Measurements from ENCODE around the gene KRTAP5-8. TPM values are rescaled to one million over a fixed set of nuclear protein-coding genes. Genes with fewer than 3 reads are reported as not detected.
A peak's percentile ranks its signal among the peaks of the same experiment; 100 is the strongest.

KRTAP5-8 gene
- total RNA-seq, 1 donor from 2014 or later: not detected

DNA sequence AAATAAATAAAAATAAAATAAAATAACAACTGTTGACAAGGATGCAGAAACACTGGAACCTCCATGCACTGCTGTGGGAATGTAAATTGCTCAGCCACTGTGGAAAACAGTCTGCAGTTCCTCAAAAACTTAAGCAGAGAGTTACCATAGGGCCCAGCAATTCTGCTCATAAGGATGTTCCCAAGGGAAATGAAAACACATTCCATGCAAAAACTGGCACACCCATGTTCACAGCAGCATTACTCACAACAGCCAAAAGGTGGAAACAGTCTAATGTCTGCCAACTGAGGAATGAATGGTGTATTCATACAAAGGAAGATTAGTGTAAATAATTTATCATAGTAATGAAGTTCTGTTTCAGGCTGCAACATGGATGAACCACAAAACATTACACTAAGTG, 24.3 kb downstream of the KRTAP5-8 start:
- H3K27me3 ChIP-seq: no peaks in the 10 kb centered on the region
- TF ChIP-seq EZH2phosphoT487 (IDR thresholded peaks at IDR 0.05): no peak
- no peak for TF ChIP-seq EZH2 (IDR thresholded peaks at IDR 0.05)
- TF ChIP-seq, protein P1, sequence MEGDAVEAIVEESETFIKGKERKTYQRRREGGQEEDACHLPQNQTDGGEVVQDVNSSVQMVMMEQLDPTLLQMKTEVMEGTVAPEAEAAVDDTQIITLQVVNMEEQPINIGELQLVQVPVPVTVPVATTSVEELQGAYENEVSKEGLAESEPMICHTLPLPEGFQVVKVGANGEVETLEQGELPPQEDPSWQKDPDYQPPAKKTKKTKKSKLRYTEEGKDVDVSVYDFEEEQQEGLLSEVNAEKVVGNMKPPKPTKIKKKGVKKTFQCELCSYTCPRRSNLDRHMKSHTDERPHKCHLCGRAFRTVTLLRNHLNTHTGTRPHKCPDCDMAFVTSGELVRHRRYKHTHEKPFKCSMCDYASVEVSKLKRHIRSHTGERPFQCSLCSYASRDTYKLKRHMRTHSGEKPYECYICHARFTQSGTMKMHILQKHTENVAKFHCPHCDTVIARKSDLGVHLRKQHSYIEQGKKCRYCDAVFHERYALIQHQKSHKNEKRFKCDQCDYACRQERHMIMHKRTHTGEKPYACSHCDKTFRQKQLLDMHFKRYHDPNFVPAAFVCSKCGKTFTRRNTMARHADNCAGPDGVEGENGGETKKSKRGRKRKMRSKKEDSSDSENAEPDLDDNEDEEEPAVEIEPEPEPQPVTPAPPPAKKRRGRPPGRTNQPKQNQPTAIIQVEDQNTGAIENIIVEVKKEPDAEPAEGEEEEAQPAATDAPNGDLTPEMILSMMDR (IDR thresholded peaks at IDR 0.05): no peak
- H3K4me3 Mint-ChIP-seq: no peak overlapping the region
- H3K4me3 ChIP-seq: no peak overlapping the region
- H2AFZ ChIP-seq (replicated peaks): no peak overlapping the region
- H3K36me3 Mint-ChIP-seq: no peaks in the 10 kb centered on the region
- H3K9ac ChIP-seq: no peak overlapping the region
- H3K79me2 ChIP-seq (ENCODE audit: low read depth): no peaks in the 10 kb centered on the region
- peaks cover 20% of the 10 kb centered on the region for H3K4me1 Mint-ChIP-seq
- no peaks in the 10 kb centered on the region for H3F3A ChIP-seq (ENCODE audit: low read depth)
- no peak overlapping the region for H3K4me2 ChIP-seq
- no peak overlapping the region for H3K27ac ChIP-seq
- H3K4me1 ChIP-seq: no peaks in the 10 kb centered on the region
- H3K9me3 Mint-ChIP-seq: peaks cover 13% of the 10 kb centered on the region
- H3K27me3 Mint-ChIP-seq (ENCODE audit: insufficient read depth, low read depth): peaks cover 4% of the 10 kb centered on the region
- no peak overlapping the region for H3K27ac Mint-ChIP-seq
- DNase-seq (ENCODE audit: low spot score): no peak
- H4K20me1 ChIP-seq (ENCODE audit: low read depth): no peaks in the 10 kb centered on the region
- H3K9me3 ChIP-seq (ENCODE audit: low read depth): no peaks in the 10 kb centered on the region
- H3K36me3 ChIP-seq: no peaks in the 10 kb centered on the region

DNA sequence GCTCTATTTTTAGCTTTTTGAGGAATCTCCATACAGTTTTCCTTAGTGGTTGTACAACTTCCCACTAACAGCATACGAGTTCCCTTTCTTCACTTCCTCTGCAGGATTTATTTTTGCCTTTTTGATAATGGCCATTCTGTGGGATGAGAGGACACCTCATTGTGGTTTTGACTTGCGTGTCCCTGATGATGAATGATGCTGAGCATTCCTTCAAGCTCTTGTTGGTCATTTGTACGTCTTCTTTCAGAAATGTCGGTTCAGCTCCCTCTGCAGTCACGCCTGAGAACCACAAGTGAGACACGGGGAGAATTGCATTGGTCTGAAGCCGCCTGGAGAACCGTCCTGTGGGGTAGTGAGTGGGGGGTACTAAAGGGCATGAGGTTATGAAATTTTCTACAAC, 25.6 kb downstream of the KRTAP5-8 start:
- Histone ChIP-seq H2AFZ (replicated peaks) (no peak overlapping the region), H3K27ac (no peak overlapping the region), H3K9me3 (ENCODE audit: low read depth) (no peaks in the 10 kb centered on the region), H3K79me2 (ENCODE audit: low read depth) (no peaks in the 10 kb centered on the region), H3K4me3 (no peak overlapping the region), H3K4me1 (no peaks in the 10 kb centered on the region), H4K20me1 (ENCODE audit: low read depth) (no peaks in the 10 kb centered on the region), H3F3A (ENCODE audit: low read depth) (no peaks in the 10 kb centered on the region), H3K9ac (no peak overlapping the region), H3K27me3 (no peaks in the 10 kb centered on the region), H3K4me2 (no peak overlapping the region), H3K36me3 (no peaks in the 10 kb centered on the region)
- Mint-ChIP-seq H3K27ac (no peak overlapping the region), H3K36me3 (no peaks in the 10 kb centered on the region), H3K27me3 (ENCODE audit: insufficient read depth, low read depth) (peaks cover 4% of the 10 kb centered on the region), H3K4me1 (peaks cover 30% of the 10 kb centered on the region), H3K4me3 (no peak overlapping the region), H3K9me3 (peaks cover 7% of the 10 kb centered on the region)
- TF ChIP-seq, protein P1 (IDR thresholded peaks at IDR 0.05): peak; percentile 64
- TF ChIP-seq EZH2 (IDR thresholded peaks at IDR 0.05): no peak
- peak; percentile 65 for DNase-seq (ENCODE audit: low spot score)

DNA sequence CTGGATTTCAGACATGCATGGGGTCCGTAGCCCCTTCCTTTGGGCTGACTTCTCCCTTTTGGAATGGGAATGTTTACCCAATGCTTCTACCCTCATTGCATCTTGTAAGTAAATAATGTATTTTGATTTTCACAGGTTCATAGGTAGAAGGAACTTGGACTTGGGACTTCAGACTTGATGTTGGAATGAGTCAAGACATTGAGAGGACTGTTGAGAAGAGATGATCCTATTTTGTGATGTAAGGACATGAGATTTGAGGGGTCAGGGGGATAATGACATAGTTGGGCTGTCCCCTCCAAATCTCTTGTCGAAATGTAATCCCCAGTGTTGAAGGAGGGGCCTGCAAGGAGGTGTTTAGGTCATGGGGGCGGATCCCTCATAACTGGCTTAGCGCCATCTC, 26.6 kb downstream of the KRTAP5-8 start:
- no peaks in the 10 kb centered on the region for H3K36me3 ChIP-seq
- peaks cover 4% of the 10 kb centered on the region for H3K9me3 Mint-ChIP-seq
- H3K4me3 Mint-ChIP-seq: no peak overlapping the region
- TF ChIP-seq EZH2phosphoT487 (IDR thresholded peaks at IDR 0.05) (no peak), EZH2 (IDR thresholded peaks at IDR 0.05) (no peak)
- TF ChIP-seq, protein P1 (IDR thresholded peaks at IDR 0.05): no peak
- no peak overlapping the region for H3K27ac Mint-ChIP-seq
- H3K27me3 Mint-ChIP-seq (ENCODE audit: insufficient read depth, low read depth): peaks cover 6% of the 10 kb centered on the region
- no peaks in the 10 kb centered on the region for H4K20me1 ChIP-seq (ENCODE audit: low read depth)
- DNase-seq (ENCODE audit: low spot score): no peak
- no peaks in the 10 kb centered on the region for H3K9me3 ChIP-seq (ENCODE audit: low read depth)
- no peak overlapping the region for H3K4me2 ChIP-seq
- H3K4me1 ChIP-seq: no peaks in the 10 kb centered on the region
- no peak overlapping the region for H3K9ac ChIP-seq
- H3F3A ChIP-seq (ENCODE audit: low read depth): no peaks in the 10 kb centered on the region
- H3K27me3 ChIP-seq: no peaks in the 10 kb centered on the region
- no peak overlapping the region for H3K4me3 ChIP-seq
- H3K27ac ChIP-seq: no peak overlapping the region
- no peaks in the 10 kb centered on the region for H3K79me2 ChIP-seq (ENCODE audit: low read depth)
- H3K4me1 Mint-ChIP-seq: peaks cover 36% of the 10 kb centered on the region
- no peaks in the 10 kb centered on the region for H3K36me3 Mint-ChIP-seq
- H2AFZ ChIP-seq (replicated peaks): no peak overlapping the region
